ENCODE results near the gene UBE2J2.

The UBE2J2 gene

GRCh38 chr1:1227386-1227785, 46.3 kb downstream of the UBE2J2 start:
- POLR2A ChIA-PET, result no interaction called here
- CTCF ChIA-PET, result interaction anchor here (0.9 to 2.7 kb wide), 2 partner anchors 11 to 105 kb away, joined by 5 to 10 read pairs; no protein-coding TSS in a partner anchor
- TF ChIP-seq CTCF (IDR thresholded peaks at IDR 0.05; ENCODE audit: control extremely low read depth, extremely low read depth, low read depth, missing control alignments), result no peak

GRCh38 chr1:1226566-1227362, 46.9 kb downstream of the UBE2J2 start:
- ChIA-PET CTCF (interaction anchor here (0.9 to 2.7 kb wide), 3 partner anchors 12 to 104 kb away, joined by 3 to 10 read pairs (median 5); no protein-coding TSS in a partner anchor), POLR2A (no interaction called here)
- no peak for TF ChIP-seq CTCF (IDR thresholded peaks at IDR 0.05; ENCODE audit: control extremely low read depth, extremely low read depth, low read depth, missing control alignments)
- no peak for DNase-seq (ENCODE audit: extremely low spot score)

More at GRCh38 chr1:1227386-1227785, 46.3 kb downstream of the UBE2J2 start:
- no peak for DNase-seq (ENCODE audit: extremely low spot score)

GRCh38 chr1:1225913-1226312, 47.7 kb downstream of the UBE2J2 start:
- DNase-seq (ENCODE audit: extremely low spot score), result no peak
- ChIA-PET CTCF (interaction anchor here (1.0 to 2.7 kb wide), 2 partner anchors 24 to 104 kb away, joined by 3 to 10 read pairs; no protein-coding TSS in a partner anchor), POLR2A (no interaction called here)
- TF ChIP-seq CTCF (IDR thresholded peaks at IDR 0.05; ENCODE audit: control extremely low read depth, extremely low read depth, low read depth, missing control alignments), result no peak

- no peak for TF ChIP-seq CTCF (IDR thresholded peaks at IDR 0.05; ENCODE audit: control extremely low read depth, extremely low read depth, low read depth, missing control alignments)
- no peak for DNase-seq (ENCODE audit: extremely low spot score)
- CTCF ChIA-PET, result interaction anchor here (2.7 kb wide), 1 partner anchor 103 kb away, joined by 10 read pairs; no protein-coding TSS in a partner anchor
- POLR2A ChIA-PET, result no interaction called here
These were observed 48.3 kb downstream of the UBE2J2 start for GRCh38 chr1:1225238-1225845.

GRCh38 chr1:1223891-1224290, 49.8 kb downstream of the UBE2J2 start:
- no peak for TF ChIP-seq CTCF (IDR thresholded peaks at IDR 0.05; ENCODE audit: control extremely low read depth, extremely low read depth, low read depth, missing control alignments)
- CTCF ChIA-PET, result no interaction called here
- no peak for DNase-seq (ENCODE audit: extremely low spot score)
- POLR2A ChIA-PET, result no interaction called here

GRCh38 chr1:1223321-1223720, 50.3 kb downstream of the UBE2J2 start:
- no peak for TF ChIP-seq CTCF (IDR thresholded peaks at IDR 0.05; ENCODE audit: control extremely low read depth, extremely low read depth, low read depth, missing control alignments)
- POLR2A ChIA-PET, result no interaction called here
- CTCF ChIA-PET, result no interaction called here

More at GRCh38 chr1:1223321-1223720, 50.3 kb downstream of the UBE2J2 start:
- DNase-seq (ENCODE audit: extremely low spot score), result no peak

All from GM10248 (cell line).